ENCODE data around the gene ZCCHC2.

ZCCHC2 gene

DNA sequence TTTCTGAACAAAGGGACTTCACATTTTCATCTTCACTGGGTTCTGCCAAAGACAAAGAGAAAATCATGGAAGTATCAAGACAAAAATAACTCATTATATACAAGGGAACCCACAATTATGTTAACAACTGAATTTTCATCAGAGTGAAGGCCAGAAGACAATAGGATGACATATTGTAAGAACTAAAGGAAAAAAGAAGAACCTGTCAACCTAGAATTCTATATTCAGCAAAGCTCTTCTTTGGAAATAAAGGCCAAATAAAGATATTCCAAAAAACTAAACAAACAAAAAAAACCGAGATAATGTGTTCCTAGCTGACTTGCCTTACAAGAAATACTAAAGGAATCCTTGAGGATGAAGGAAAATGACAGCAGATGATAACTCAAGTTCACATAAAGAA, 10.3 kb upstream of the ZCCHC2 start:
- DNase-seq = no peak

DNA sequence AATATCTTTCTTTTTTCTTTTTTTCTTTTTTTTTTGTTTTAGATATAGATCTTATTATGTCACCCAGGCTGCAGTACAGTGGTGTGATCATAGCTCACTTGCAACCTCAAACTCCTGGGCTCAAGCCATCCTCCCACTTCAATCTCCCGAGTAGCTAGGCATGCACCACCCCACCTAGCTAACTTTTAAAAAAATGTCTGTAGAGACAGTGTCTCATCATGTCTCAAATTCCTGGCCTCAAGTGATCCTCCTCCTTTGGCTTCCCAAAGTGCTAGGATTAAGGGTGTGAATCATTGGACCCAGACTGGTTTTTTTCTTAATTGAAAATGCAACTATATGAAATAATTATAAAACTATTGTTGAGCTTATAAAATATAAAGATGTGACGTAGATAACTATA, 9.8 kb upstream of the ZCCHC2 start:
- no peak for DNase-seq

DNA sequence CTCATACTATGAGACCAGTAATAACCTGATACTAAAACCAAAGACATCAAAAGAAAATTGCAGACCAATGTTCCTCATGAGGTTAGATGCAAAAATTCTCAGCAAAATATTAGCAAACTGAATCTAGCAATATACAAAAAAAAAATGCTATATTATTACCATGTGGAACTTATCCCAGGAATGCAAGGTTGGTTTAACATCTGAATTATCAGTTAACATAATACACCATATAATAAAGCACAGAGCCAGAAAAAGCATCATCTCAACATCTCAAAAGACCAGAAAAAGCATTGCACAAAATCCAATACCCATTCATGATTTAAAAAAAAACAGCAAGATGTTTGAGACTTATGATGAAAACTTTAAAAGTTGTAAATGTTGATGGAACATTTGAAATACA, 8.3 kb upstream of the ZCCHC2 start:
- DNase-seq = no peak

DNA sequence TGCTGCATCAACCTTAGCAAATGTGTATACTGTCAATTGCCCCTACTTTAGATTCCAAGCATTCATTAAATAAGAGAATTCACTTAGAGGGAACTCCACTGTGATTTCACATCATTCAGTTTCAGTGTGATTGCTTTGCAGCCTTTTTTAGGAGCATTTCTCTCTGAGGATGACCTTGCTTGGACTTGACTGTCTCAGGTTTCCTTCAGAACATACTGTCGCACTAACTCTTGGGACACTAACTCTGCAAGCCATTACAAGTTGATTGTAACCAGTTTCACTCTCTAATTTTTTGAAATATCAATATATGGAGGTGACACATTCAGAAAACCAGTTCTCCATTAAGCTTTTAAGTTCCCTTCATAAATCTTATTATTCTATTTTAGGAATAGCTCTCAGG, 6.6 kb upstream of the ZCCHC2 start:
- DNase-seq = no peak

DNA sequence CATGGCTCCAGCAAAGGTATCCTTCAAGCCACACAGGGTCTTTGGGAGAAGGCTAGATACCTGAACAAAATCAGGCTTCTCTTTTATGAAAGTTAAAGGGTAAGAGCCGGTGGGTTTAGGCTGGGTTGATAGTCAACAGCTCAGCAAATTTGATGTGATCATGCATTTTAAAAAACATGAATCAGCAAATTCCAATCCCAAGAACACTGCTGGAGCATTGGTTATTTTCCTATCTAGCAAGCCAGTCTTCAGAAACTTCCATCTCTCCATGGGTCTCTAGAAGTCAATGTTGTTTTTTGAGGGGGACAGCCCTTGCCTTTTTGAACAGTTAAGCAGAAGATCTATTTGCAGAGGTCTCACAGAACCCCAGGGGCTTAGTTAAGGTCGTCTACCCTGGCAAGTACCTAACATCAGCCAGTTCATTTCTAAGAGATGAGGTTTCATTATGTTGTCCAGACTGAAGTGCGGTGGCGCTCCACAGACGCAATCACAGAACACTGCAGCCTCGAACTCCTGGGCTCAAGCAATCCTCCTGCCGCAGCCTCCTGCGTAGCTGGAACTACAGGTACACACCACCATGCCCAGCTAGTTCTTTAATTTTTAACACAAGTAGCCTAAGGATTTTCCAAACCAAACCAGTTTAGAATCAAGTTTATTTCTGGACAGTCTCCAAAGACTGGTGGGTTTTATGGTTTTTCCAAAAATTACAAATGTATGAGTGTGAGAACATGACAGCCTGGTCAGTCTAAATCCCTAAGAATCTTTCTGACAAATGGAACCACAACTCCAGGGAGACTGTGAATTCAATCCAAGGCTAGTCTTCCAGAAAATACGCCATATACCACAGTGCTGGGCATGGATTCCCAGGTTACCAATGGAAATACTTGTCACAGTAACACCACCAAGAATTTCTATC, 4.1 kb upstream of the ZCCHC2 start:
- DNase-seq = no peak

DNA sequence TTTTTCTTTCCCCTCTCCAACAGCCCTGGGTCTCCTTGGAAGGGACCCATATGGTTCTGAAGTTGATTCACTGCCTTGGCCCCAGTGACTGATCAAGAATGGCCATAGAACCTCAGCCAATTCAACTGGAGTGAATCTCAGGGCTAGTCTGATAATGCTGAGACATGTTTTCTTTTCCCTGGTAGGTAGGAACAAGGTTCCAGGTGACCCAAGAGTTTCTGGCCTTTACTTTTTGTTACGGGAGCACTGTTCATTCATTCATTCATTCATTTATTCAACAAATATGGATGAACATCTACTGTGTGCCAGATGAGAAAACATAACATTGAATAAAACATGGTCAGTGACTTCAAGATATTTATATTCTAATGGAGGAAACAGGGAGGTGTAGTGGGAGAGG, 3.1 kb upstream of the ZCCHC2 start:
- no peak for DNase-seq

DNA sequence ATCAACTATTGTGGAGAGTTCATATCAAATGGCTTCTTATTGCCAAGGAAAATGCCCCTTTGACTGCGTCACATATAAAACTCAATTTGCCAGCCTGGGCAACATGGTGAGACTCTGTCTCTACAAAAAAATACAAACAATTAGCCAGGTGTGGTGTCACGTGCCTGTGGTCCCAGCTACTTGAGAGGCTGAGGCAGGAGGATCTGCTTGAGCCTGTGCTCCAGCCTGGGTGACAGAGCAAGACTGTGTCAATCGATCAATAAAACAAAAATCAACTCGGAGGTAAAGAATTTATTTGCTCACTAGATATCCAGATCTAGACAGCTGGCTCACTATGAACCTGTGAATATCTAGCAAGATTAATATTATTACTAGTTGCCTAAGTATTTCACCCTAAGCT, 1.7 kb upstream of the ZCCHC2 start:
- no peak for DNase-seq

DNA sequence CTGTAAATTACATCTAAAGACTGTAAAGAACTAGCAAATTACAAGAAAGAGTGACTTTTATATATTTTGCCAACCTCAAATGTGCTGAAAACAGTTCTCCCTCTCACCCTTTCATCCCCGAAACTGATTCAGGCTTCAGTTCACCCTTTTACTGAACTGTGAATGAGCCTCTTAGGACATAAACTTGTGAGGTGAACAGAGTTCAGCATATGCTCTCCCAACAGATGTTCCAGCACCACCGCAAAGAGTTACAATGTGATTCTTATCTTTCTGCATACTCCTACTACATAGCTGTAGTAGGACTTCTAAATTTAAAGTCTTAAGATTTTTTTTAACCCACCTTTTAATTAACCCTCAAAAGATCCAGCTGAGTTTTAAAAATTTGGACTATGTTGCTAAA, 1.2 kb upstream of the ZCCHC2 start:
- no peak for DNase-seq

DNA sequence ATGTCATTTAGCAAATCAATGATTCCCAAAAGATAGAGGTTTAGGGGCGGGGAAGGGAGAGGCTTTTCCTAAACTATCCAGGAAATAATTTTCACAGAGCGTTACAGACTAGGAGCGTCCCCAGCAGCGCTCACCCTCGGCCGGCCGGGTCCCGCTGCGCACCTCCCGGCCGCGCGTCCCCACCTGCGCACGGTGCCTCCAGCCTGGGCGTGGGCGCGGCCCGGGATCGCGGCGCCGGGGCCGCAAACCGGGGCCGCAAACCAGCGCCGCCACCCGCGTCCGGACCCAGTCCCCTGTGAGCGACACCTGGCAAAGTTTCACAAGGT, 684 bp upstream of the ZCCHC2 start:
- DNase-seq = no peak

DNA sequence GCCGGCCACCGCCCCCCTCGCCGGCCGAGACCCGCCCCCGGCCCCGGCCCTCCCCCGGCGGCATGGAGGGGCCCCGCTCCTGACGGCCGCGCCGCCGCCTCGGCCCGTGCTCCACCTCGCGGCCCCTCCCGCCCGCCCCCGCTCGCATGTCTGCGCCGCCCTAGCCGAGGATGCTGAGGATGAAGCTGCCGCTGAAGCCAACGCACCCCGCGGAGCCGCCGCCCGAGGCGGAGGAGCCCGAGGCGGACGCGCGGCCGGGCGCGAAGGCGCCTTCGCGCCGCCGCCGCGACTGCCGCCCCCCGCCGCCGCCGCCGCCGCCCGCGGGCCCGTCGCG, 397 bp downstream of the ZCCHC2 start:
- DNase-seq = no peak

DNA sequence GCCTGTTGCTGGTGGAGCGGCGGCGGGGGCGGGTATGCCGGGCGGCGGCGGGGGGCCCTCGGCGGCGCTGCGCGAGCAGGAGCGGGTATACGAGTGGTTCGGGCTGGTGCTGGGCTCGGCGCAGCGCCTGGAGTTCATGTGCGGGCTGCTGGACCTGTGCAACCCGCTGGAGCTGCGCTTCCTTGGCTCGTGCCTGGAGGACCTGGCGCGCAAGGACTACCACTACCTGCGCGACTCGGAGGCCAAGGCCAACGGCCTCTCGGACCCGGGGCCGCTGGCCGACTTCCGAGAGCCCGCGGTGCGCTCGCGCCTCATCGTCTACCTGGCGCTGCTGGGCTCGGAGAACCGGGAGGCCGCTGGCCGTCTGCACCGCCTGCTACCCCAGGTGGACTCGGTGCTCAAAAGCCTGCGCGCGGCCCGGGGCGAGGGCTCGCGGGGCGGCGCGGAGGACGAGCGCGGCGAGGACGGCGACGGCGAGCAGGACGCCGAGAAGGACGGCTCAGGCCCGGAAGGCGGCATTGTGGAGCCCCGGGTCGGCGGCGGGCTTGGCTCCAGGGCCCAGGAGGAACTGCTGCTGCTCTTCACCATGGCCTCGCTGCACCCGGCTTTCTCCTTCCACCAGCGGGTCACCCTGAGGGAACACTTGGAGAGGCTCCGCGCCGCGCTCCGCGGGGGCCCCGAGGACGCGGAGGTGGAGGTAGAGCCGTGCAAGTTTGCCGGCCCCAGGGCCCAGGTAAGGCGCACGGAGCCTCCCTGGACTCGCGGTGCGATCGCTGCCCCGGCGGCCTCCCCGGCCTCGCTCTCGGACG, 1.0 kb downstream of the ZCCHC2 start:
- no peak for DNase-seq

DNA sequence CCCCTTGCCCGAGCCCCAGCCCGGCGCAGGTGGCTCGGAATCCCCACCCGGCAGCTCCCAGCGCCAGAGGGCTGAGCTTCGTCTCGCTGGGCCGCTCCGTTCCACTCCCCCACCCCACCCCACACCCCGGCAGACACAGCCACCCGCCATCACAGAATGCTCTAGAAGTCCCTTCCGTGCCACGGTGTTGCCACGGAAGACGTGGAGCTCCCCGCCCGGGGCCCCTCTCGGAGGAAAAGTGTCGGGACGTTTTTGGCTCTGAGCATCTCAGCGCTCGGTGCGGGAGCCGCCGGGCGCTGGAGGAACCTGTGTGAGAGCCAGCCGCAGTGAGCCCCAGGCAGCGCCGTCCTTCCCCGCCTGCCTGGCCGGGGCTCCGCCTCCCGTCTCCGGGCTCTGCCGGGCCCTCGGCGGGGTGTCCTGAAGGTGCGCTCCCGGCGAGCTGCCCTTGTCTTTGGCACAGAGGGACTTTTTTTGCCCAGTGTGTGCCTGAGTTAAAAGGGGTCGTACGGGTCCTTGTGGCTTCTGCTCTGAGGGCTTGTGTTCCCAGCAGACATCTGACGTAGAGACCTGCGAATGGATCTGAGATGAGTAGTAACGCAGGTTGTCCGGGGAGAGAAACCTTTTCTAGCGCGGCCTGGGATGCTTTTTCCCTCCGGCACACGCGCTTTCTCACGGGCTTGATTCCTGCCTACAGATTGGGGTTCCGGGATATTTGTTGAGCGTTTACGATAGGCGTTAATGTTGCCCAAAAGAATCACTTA, 1.8 kb downstream of the ZCCHC2 start:
- peak in 1 of 2 experiments; percentile 25 for DNase-seq

DNA sequence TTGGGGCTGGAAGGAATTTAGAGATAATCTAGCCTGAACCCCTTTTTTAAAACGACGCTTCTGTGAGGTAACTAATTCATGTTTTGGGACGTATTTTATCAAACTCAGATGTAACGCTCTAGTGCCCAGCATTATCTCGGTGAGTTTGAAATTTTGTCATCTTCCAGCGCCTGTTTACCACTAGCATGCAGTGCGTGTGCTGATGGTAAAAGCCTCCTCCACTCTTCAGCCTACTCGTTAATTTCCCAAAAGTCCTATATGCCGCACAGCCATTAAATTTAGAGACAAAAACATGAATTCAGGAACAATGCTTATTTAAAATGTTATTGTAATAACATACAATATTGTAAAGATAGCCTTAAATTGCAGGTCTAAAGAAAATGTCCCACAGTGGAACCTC, 2.8 kb downstream of the ZCCHC2 start:
- DNase-seq = no peak

DNA sequence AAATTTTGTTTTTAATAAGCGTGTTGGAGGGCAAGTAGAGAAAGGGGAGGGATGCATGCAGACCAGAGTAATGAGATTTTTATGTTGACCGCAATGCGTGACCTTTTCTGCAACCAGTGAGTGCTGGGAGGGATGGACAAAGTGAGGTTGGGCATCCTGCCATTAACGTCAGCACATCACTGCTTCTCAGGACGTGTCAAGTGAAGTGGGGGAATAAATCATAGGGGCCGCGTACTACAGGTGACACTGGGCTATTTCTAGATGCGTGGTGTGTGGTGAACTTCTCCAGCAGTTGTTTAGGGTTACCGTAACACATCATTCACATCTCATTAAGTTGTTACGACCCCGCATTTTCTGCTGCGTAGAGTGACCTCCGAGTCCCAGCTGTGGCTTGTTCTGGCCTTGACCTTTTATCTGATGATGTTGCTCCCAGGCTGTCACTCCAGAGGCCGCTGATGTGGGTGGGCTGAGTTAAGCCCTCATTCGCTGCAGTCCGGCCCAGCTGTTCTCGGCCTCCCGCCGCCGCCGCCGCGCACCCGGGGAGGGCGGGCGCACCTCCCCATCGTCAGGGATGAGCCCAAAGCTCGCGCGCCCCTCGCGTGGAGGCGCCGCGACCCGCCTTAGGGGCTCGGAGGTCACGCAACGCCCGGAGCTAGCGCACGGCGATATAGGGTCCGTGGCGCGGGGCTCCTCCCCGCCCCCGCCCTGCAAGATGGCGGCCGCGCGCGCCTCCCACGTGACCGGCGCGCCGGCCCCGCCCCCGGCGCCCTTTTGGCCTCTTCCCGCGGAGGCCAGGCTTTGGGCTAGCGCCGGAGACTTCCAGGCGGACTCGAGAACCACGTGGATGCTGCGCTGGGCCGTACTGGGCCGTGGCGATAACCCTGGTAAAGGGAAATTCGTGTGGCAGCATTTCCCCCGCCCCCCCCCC, 3.5 kb downstream of the ZCCHC2 start:
- DNase-seq = no peak

DNA sequence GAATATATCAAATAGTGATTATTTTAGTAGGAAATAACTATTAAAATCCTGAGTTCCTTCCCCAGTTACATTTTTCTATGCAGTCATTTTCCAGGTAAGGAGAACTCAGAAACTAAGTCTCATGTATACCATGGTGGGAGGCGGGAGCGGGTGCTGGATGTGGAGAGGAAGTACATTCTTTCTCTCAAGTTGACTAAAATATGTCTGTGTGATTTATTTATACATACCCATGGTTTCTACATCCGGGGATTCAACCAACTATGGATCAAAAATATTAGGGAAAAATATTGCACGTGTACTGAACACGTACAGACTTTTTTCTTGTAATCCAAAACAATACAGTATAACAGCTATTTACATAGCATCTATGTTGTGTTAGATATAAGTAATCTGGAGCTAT, 6.8 kb downstream of the ZCCHC2 start:
- DNase-seq = no peak

DNA sequence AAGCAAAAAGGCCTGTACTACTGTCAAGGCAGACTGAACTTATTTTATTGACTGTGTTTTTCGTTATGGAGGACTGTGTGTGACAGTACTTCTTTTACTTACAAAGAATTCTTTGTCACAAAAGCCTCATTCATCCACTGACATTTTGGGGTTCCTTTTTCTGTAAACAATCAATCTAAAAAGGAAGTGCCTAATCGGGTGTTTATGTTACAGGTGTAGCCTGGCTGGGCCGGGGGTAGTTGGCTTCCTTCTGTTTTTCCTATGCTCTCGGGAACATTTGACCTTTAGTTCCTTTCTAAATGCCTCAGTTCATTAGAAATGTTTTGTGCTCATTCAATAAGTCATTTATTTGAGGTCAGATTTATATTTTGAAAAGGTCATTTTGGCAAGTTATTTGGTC, 8.3 kb downstream of the ZCCHC2 start:
- no peak for DNase-seq

DNA sequence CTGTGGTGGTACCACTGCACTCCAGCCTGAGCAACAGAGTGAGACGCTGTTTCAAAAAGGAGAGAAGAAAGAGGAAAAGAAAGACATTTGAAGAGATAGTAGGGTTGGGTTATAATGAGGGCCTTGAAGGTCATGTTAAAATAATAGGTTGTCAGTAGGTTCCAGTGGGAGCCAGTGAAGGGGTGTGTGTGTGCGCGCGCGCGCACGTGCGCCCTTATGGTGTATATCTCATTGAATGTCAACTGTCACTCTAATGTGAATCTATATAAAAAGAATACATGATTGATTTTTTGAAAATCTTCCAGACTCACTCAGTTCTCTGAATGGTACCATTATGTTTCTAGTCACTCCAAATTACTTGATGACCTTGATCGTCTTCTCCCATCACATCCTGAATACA, 9.1 kb downstream of the ZCCHC2 start:
- no peak for DNase-seq

DNA sequence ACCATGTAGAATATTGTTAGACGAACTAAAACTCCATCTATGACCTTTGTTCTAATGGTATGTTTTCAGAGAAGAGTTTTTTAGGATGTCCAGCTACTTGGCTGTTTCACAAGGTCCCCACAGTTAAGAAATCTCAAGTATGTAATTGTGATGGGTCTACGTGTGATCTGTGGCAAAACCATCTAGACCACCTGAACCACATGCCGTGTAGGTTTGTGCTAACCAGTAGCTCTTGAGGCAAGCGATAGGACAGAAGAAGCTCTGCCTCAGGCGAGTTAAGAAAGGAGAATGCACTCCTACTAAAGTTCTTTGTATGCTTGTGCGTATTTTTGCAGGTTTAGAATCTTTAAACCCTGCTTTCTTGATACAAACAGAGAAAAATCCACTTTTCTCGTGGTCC, 13.2 kb downstream of the ZCCHC2 start:
- DNase-seq = no peak

DNA sequence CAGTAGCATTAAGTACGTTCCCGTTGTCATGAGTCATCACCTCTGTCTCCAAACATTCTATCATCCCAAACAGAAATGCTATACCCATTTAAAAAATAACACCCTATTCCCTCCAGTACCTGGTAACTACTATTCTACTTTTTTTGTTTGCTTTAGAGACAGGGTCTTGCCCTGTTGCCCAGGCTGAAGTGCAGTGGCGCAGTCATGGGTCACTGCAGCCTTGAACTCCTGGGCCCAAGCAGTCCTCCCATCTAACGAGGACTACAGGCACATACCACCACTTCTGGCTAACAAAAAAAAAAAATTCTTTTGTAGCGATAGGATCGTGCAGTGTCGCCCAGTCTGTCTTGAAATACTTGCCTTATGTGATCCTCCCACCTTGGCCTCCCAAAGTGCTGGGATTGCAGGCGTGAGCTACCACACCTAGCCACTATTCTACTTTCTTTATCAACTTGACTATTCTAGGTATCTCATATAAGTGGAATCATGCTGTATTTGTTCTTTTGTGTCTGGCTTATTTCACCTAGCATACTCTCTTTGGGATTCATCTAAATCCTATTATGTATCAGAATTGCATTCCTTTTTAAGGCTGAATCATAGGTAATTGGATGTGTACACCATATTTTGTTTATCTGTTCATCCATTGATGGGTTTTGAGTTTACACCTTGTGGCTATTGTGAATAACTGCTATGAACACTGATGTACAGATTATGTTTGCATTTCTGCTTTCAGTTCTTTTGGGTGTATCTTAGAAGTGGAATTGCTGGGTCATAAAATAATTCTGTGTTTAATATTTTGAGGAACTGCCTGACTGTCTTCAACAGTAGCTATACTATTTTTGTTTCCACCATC, 14.4 kb downstream of the ZCCHC2 start:
- no peak for DNase-seq

DNA sequence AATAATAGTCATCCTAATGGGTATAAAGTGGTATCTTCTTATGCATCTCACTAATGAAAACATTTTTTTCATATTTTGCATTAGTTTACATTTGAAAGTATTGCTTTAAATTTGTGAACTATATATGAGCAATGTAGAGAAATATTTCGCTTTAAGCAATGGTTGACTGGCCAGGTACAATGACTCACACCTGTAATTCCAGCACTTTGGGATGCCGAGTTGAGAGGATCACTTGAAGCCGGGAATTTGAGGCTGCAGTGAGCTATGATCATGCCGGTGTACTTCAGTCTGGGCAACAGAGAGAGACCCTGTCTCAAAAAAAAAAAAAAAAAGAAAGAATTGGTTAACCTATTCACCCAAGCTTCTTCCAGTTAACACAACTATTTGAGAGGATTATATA, 15.1 kb downstream of the ZCCHC2 start:
- DNase-seq = no peak

DNA sequence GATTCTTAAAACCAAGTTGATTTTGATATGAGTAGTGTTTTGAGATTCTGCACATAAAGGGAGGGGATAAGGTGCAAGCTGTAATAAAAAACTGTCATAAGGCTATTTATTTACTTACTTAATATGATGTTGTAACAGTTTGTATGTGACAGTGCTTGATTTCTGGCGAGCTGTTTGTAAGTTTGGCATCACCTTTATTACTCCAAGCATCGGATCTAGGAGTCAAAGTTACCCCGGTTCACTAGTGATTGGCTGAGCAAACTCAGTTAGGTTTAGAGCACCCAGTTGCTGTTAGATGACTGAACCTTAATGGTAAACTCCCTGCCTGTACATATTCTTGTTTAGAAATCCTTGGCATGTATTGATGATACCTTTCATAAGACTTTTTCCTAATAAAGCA, 16.1 kb downstream of the ZCCHC2 start:
- DNase-seq = no peak
